Body of pancreas (tissue), 4 donors: ENCODE measurements around the gene TMEM178B.

ENCODE experiments used
- POLR2A ChIP-seq, 3 donors: fragments of 450-650 bp; IDR thresholded peaks; one replicate each; pipeline ENCODE4 v1.6.1; 2016; ENCODE audit warnings: antibody characterized with exemption in 3 of 3, mild to moderate bottlenecking in 2 of 3
- TF ChIP-seq, protein P1 (sequence below), 7 experiments: fragments of 450-650 bp in 4 of 7; fragments of 200-600 bp in 3 of 7; sonication (generic) in 3 of 7; IDR thresholded peaks; one replicate each; pipeline ENCODE4 v1.5.1; 2016 to 2019; ENCODE audit warnings: antibody characterized with exemption in 7 of 7

DNA sequence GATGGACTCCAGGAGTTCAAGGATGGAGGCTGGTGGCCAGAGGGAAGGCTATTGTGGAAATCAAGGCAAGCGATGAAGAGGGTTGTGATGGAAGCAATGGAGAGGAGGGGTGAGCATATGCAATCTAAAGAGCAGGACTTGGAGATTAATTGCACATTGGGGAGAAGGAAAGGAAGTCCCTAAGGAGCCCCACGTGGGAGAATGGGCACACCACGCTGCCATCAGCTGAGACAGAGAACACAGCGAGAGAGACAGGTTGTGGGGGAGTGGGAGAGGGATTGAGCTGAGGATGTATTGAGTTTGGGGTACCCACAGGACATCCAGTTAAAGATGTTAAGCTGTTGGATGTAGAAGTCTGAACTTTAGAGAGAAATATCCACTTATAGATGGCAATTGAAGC, 73.6 kb downstream of the TMEM178B start:
- no peak for TF ChIP-seq POLR2A (IDR thresholded peaks at IDR 0.05)
- TF ChIP-seq, protein P1, sequence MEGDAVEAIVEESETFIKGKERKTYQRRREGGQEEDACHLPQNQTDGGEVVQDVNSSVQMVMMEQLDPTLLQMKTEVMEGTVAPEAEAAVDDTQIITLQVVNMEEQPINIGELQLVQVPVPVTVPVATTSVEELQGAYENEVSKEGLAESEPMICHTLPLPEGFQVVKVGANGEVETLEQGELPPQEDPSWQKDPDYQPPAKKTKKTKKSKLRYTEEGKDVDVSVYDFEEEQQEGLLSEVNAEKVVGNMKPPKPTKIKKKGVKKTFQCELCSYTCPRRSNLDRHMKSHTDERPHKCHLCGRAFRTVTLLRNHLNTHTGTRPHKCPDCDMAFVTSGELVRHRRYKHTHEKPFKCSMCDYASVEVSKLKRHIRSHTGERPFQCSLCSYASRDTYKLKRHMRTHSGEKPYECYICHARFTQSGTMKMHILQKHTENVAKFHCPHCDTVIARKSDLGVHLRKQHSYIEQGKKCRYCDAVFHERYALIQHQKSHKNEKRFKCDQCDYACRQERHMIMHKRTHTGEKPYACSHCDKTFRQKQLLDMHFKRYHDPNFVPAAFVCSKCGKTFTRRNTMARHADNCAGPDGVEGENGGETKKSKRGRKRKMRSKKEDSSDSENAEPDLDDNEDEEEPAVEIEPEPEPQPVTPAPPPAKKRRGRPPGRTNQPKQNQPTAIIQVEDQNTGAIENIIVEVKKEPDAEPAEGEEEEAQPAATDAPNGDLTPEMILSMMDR (IDR thresholded peaks at IDR 0.05), result no peak
